K562 (cell line): ENCODE measurements around the gene SCARF2. TPM values are rescaled to one million over a fixed set of nuclear protein-coding genes. Genes with fewer than 3 reads are reported as not detected.

Source experiments
- ASH1L ChIP-seq: fragments of 450-650 bp; IDR thresholded peaks from 2 replicates; pipeline ENCODE4 v1.6.1; 2018; ENCODE audit warnings: borderline replicate concordance, mild to moderate bottlenecking, low read depth; ENCODE audit not compliant: partially characterized antibody
- ATF2 ChIP-seq: sonication (generic); formaldehyde crosslinking; IDR thresholded peaks from 2 replicates; pipeline ENCODE4 v1.8.1; 2022; ENCODE audit warnings: missing genetic modification reagents
- BHLHE40 ChIP-seq: IDR thresholded peaks from 2 replicates; pipeline ENCODE4 v1.6.1; 2011; ENCODE audit warnings: low read length, improper control_type of control experiment
- CREB1 ChIP-seq, 2 experiments: sonication (generic) in 1 of 2; formaldehyde crosslinking in 1 of 2; IDR thresholded peaks; 2 replicates each; pipeline versions ENCODE4 v1.6.1 to v1.8.0; 2012 to 2022; ENCODE audit warnings: inconsistent platforms in 1 of 2, mild to moderate bottlenecking in 1 of 2, missing genetic modification reagents in 1 of 2, moderate library complexity in 1 of 2
- ELK1 ChIP-seq: sonication (generic); formaldehyde crosslinking; IDR thresholded peaks from 2 replicates; pipeline ENCODE4 v1.8.1; 2022; ENCODE audit warnings: missing genetic modification reagents
- FOXA3 ChIP-seq, 2 experiments: fragments of 450-650 bp in 1 of 2; sonication (generic) in 1 of 2; formaldehyde crosslinking; IDR thresholded peaks in 1 of 2; conservative IDR thresholded peaks in 1 of 2; 2 replicates each; pipeline versions ENCODE4 v1.4.0 to v1.8.0; 2020 to 2022; ENCODE audit warnings: mild to moderate bottlenecking in 2 of 2, missing genetic modification reagents in 1 of 2
- FOXK1 ChIP-seq: sonication (generic); formaldehyde crosslinking; IDR thresholded peaks from 2 replicates; pipeline ENCODE4 v1.8.0; 2022; ENCODE audit warnings: missing genetic modification reagents, mild to moderate bottlenecking, borderline replicate concordance
- IRF2 ChIP-seq: sonication (generic); formaldehyde crosslinking; IDR thresholded peaks from 2 replicates; pipeline ENCODE4 v1.8.1; 2022; ENCODE audit warnings: mild to moderate bottlenecking, missing genetic modification reagents
- MYBL2 ChIP-seq, 2 experiments: fragments of 450-650 bp in 1 of 2; sonication (generic) in 1 of 2; formaldehyde crosslinking in 1 of 2; IDR thresholded peaks; 2 replicates each; pipeline versions ENCODE4 v1.6.1 to v1.8.1; 2017 to 2022; ENCODE audit warnings: borderline replicate concordance in 1 of 2, inconsistent platforms in 1 of 2, low read depth in 1 of 2, mild to moderate bottlenecking in 1 of 2, missing genetic modification reagents in 1 of 2, moderate library complexity in 1 of 2
- NR2C2 ChIP-seq, 2 experiments: fragments of 200-800 bp in 1 of 2; sonication (Bioruptor generic) in 1 of 2; sonication (generic) in 1 of 2; formaldehyde crosslinking in 1 of 2; IDR thresholded peaks; 2 replicates each; pipeline versions ENCODE4 v1.6.1 to v1.8.0; 2016 to 2022; ENCODE audit warnings: mild to moderate bottlenecking in 1 of 2, missing compliant biosample characterization in 1 of 2, missing genetic modification characterization in 1 of 2, missing genetic modification reagents in 1 of 2
- POLR2G ChIP-seq: fragments of 200-400 bp; formaldehyde crosslinking; IDR thresholded peaks from 2 replicates; pipeline ENCODE4 v1.6.1; 2017; ENCODE audit warnings: low read depth, mild to moderate bottlenecking, antibody characterized with exemption, low read length, moderate library complexity
- PURB ChIP-seq: sonication (generic); formaldehyde crosslinking; IDR thresholded peaks from 2 replicates; pipeline ENCODE4 v1.9.0; 2021; ENCODE audit warnings: low read depth, mild to moderate bottlenecking, missing genetic modification reagents
- RUNX1 ChIP-seq: sonication (generic); IDR thresholded peaks from 2 replicates; pipeline ENCODE4 v1.6.1; 2016; ENCODE audit warnings: antibody characterized with exemption, low read depth
- TFAP4 ChIP-seq: sonication (generic); formaldehyde crosslinking; IDR thresholded peaks from 2 replicates; pipeline ENCODE4 v1.8.0; 2022; ENCODE audit warnings: missing genetic modification reagents, mild to moderate bottlenecking, moderate library complexity, borderline replicate concordance
- XRCC3 ChIP-seq: fragments of 450-650 bp; IDR thresholded peaks from 2 replicates; pipeline ENCODE4 v1.6.1; 2017; ENCODE audit warnings: mild to moderate bottlenecking, moderate library complexity
- ZBTB26 ChIP-seq: fragments of 450-650 bp; formaldehyde crosslinking; IDR thresholded peaks from 2 replicates; pipeline ENCODE4 v1.4.0; 2022; ENCODE audit warnings: missing genetic modification characterization
- ZNF184 ChIP-seq: sonication (generic); formaldehyde crosslinking; IDR thresholded peaks from 2 replicates; pipeline ENCODE4 v1.5.0; 2020; ENCODE audit warnings: missing genetic modification reagents
- ZNF277 ChIP-seq: fragments of 250-450 bp; sonication (Bioruptor Pico); IDR thresholded peaks from 2 replicates; pipeline ENCODE4 v1.8.0; 2022; ENCODE audit warnings: inconsistent platforms, mild to moderate bottlenecking, moderate library complexity, borderline replicate concordance
- polyA plus RNA-seq, 8 experiments: library from polyadenylated mRNA; depleted of rRNA in 4 of 8; stranded (reverse) in 5 of 8; unstranded in 3 of 8; fragments of >200 nt; fragmentation: Nextera tagmentation in 2 of 8; fragmentation: Illumina TruSeq in 1 of 8; extraction: Ambion mirVana in 2 of 8; extraction: Trizol in 1 of 8; gene quantifications; 2 replicates each; pipeline versions ENCODE4 v1.2.1 to v1.2.3, GENCODE V29; 2011 to 2014; ENCODE audit warnings: inconsistent platforms in 1 of 8, missing spikeins in 1 of 8
- total RNA-seq, 7 experiments: library from RNA; depleted of rRNA in 6 of 7; stranded (reverse); fragments of >200 nt in 6 of 7; fragmentation: Illumina TruSeq in 2 of 7; extraction: Trizol in 2 of 7; gene quantifications; 2 replicates each; pipeline versions ENCODE4 v1.2.1 to v1.2.3, GENCODE V29; 2011 to 2021; ENCODE audit warnings: low replicate concordance in 1 of 7

SCARF2 gene
- total and polyA plus RNA-seq, 9 of the 15 experiments (the other 6 are each of a cell fraction or from before 2014, with no cell fraction given), result 0.06 to 0.32 (median 0.21) TPM; not detected in 5

GRCh38 chr22:20446383-20446970 lies 8.9 kb upstream of the SCARF2 start (continued):
- TF ChIP-seq MYBL2 (IDR thresholded peaks at IDR 0.05; ENCODE audit: low read depth) (no peak), MYBL2 (CRISPR knock-in tag; IDR thresholded peaks at IDR 0.05; ENCODE audit: borderline replicate concordance) (0 out of 2 replicates have a peak, but pooled peaks have one; percentile 41), ZBTB26 (CRISPR knock-in tag) (no peak), ASH1L (no peak), ZNF277 (no peak), FOXA3 (CRISPR knock-in tag; conservative IDR thresholded peaks at IDR 0.05 in 1 of 2, IDR thresholded peaks at IDR 0.05 in 1 of 2) (peak in 1 of 2 experiments; percentile 51; a peak in 1 of 4 replicates), RUNX1 (no peak), XRCC3 (no peak), NR2C2 (CRISPR knock-in tag; IDR thresholded peaks at IDR 0.05) (peak; percentile 73; the same call in 1 of the 2 replicates), NR2C2 (tag; IDR thresholded peaks at IDR 0.05) (peak; percentile 28; the same call in 1 of the 2 replicates), ZNF184 (CRISPR knock-in tag) (no peak), PURB (CRISPR knock-in tag) (no peak), ATF2 (CRISPR knock-in tag) (0 out of 2 replicates have a peak, but pooled peaks have one; percentile 49), TFAP4 (CRISPR knock-in tag) (0 out of 2 replicates have a peak, but pooled peaks have one; percentile 17), POLR2G (0 out of 2 replicates have a peak, but pooled peaks have one; percentile 38), IRF2 (CRISPR knock-in tag) (peak; percentile 78; the same call in 1 of the 2 replicates), BHLHE40 (0 out of 2 replicates have a peak, but pooled peaks have one; percentile 14), CREB1 (IDR thresholded peaks at IDR 0.05) (no peak), CREB1 (CRISPR knock-in tag; IDR thresholded peaks at IDR 0.05) (0 out of 2 replicates have a peak, but pooled peaks have one; percentile 28), FOXK1 (CRISPR knock-in tag) (no peak), ELK1 (0 out of 2 replicates have a peak, but pooled peaks have one; percentile 56)
